Prostate gland (tissue), 2 donors: Measurements from ENCODE around the gene LTBP3. TPM values are rescaled to one million over a fixed set of nuclear protein-coding genes. Genes with fewer than 3 reads are reported as not detected.

Experiments used
- DNase-seq: peaks from one replicate; pipeline ENCODE4 v3.0.0-alpha.2; 2019; ENCODE audit warnings: low spot score
- H3K27ac ChIP-seq, 2 donors: fragments of 200-600 bp; sonication (generic); 2 replicates each; pipeline ENCODE4 v1.5.1; 2017 to 2019
- H3K27me3 ChIP-seq: fragments of 200-600 bp; sonication (generic); replicated peaks from 2 replicates; pipeline ENCODE4 v1.5.1; 2019; ENCODE audit not compliant: insufficient read depth
- H3K36me3 ChIP-seq, 2 donors: fragments of 200-600 bp; sonication (generic); 1 replicate in 1 of 2; 2 replicates in 1 of 2; pipeline versions ENCODE4 v1.5.1 to v1.8.1; 2017 to 2019
- H3K4me1 ChIP-seq: fragments of 200-600 bp; sonication (generic); replicated peaks from 2 replicates; pipeline ENCODE4 v1.5.1; 2019
- H3K4me3 ChIP-seq, 2 donors: fragments of 200-600 bp; sonication (generic); 2 replicates each; pipeline ENCODE4 v1.5.1; 2017 to 2019
- H3K9me3 ChIP-seq: fragments of 200-600 bp; sonication (generic); 2 replicates; pipeline ENCODE4 v1.5.1; 2017
- POLR2A ChIP-seq: fragments of 450-650 bp; IDR thresholded peaks from one replicate; pipeline ENCODE4 v1.6.1; 2016; ENCODE audit warnings: antibody characterized with exemption, mild to moderate bottlenecking
- POLR2AphosphoS5 ChIP-seq: sonication (generic); formaldehyde crosslinking; IDR thresholded peaks from one replicate; pipeline ENCODE4 v1.6.1; 2017; ENCODE audit warnings: antibody characterized with exemption
- WGBS: methylation state at CpG from one replicate; pipeline ENCODE4 v1.1.5; 2018; 5-methylcytosine and 5-hydroxymethylcytosine counted together
- intact Hi-C: fragments of 100-400 bp; cut with DNase I; formaldehyde crosslinking; loops from one replicate; pipeline ENCODE4 v1.14.2; 2022
- total RNA-seq, 2 donors: library from RNA; depleted of rRNA; stranded (reverse); fragments of >200 nt; gene quantifications; one replicate each; pipeline ENCODE4 v1.1.0, GENCODE V29; 2016
- TF ChIP-seq, protein P1 (sequence below), 4 experiments: fragments of 200-600 bp in 2 of 4; fragments of 450-650 bp in 2 of 4; sonication (generic) in 2 of 4; IDR thresholded peaks; 1 replicate in 3 of 4; 2 replicates in 1 of 4; pipeline ENCODE4 v1.5.1; 2016 to 2019; ENCODE audit warnings: antibody characterized with exemption in 4 of 4, mild to moderate bottlenecking in 2 of 4, moderate library complexity in 2 of 4

The LTBP3 gene
- total RNA-seq, 2 donors from 2014 or later, result 220 to 234 TPM

DNA sequence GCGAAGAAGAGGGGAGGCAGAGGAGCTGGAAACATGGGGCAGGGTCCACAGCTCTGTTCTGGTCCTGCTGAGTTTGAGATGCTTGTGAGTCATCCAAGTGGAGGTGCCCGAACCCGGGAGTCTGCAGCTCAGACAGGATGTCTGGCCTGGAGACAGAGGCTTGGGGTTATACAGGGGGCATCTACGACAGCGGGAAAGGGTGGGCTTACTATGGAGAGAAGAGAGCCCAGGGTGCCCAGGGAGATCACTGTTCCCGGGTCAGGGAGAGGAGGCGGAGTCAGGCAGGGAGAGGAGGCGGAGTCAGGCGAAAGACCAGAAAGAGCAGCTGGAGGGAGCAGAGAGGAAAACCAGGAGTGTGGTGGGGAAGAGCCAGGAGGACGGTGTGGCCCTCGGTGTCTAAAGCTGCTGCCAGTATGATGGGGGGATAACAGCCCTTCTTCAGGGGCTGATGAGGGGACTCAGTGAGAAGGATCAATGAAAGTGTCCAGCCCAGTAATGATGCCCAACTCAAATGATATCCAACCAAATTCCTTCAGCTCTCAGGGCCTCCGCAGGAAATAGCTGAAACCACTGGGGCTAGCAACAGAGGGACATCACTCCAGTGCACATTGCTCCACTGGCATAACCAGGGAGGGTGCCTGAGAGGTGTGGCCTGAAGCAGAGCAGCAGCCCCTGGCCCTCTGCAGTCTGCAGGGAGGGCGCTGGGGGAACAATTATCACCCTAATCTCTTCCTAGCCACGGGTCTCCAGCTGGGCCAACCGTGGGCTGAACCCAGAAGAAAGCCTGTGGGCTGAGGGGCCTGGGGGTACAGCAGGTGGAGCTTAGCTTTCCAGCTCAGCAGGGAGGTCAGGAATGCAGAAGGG lies 2.6 kb upstream of the LTBP3 start:
- Histone ChIP-seq H3K9me3 (no peaks in the 10 kb centered on the region), H3K4me1 (peaks cover 13% of the 10 kb centered on the region), H3K27ac (peak overlapping the region; percentile 88 to 93), H3K4me3 (no peak overlapping the region), H3K27me3 (no peaks in the 10 kb centered on the region), H3K36me3 (no peaks in the 10 kb centered on the region)
- 27% methylated on average over 15 of the region's 15 CpGs for WGBS
- DNase-seq, result no peak
- intact Hi-C loops, result no loop called here
- TF ChIP-seq, protein P1, sequence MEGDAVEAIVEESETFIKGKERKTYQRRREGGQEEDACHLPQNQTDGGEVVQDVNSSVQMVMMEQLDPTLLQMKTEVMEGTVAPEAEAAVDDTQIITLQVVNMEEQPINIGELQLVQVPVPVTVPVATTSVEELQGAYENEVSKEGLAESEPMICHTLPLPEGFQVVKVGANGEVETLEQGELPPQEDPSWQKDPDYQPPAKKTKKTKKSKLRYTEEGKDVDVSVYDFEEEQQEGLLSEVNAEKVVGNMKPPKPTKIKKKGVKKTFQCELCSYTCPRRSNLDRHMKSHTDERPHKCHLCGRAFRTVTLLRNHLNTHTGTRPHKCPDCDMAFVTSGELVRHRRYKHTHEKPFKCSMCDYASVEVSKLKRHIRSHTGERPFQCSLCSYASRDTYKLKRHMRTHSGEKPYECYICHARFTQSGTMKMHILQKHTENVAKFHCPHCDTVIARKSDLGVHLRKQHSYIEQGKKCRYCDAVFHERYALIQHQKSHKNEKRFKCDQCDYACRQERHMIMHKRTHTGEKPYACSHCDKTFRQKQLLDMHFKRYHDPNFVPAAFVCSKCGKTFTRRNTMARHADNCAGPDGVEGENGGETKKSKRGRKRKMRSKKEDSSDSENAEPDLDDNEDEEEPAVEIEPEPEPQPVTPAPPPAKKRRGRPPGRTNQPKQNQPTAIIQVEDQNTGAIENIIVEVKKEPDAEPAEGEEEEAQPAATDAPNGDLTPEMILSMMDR (IDR thresholded peaks at IDR 0.05), result no peak
- TF ChIP-seq POLR2AphosphoS5 (no peak), POLR2A (no peak)

DNA sequence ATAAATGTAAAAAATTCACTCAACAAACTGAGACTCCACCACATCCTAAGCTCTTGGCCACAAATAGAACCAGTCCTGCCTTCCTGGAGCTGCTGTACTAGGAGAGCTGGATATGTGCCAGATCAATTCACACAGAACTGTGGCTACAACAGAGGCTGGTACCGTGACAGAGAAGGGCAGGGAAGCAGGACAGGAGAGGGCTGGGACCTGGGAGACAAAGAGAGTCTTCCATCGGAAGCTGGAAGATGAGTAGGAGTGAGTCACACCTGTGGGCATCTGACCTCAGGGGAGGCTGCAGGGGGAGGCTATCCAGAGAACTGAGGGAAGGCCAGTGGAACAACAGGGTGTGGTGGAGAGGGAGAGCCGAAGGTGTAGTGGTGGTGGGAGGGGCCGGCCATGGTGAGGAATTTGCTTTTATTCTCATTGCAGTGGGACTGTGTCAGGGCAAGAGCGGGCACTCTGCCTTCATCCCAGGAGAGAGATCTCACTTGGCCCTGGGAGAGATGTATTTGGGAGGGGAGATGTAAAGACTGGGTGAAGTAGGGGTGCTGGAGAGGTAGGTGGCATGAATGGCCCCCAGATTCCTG lies 1.9 kb upstream of the LTBP3 start:
- Histone ChIP-seq H3K4me1 (peaks cover 13% of the 10 kb centered on the region), H3K36me3 (no peaks in the 10 kb centered on the region), H3K4me3 (no peak overlapping the region), H3K27me3 (no peaks in the 10 kb centered on the region), H3K27ac (peak overlapping the region; percentile 88 to 93), H3K9me3 (no peaks in the 10 kb centered on the region)
- intact Hi-C loops, result no loop called here
- 31% methylated on average over 5 of the region's 5 CpGs for WGBS
- TF ChIP-seq POLR2A, result no peak
- TF ChIP-seq, protein P1 (IDR thresholded peaks at IDR 0.05), result no peak
- TF ChIP-seq POLR2AphosphoS5, result peak; percentile 33
- no peak for DNase-seq

DNA sequence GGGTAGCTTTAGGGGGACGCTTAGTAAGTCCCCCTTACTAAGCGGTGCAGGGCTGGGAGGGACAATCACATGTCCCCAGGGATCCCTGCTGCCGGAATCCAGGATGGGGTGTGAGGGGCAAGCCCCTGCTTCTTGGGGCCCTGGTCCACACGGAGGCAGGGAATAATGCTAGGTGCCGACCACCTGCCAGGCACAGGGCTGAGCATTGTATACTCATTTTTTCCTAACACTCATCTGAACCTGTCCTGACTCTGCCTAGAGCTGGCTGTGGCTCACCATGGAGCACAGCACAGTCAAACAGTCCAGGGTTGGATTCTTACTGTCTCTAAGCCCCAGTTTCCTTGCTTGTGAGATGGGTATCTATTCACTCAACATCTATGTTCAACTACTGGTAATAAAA lies 1.4 kb upstream of the LTBP3 start:
- Histone ChIP-seq H3K4me3 (no peak overlapping the region), H3K9me3 (no peaks in the 10 kb centered on the region), H3K4me1 (peaks cover 13% of the 10 kb centered on the region), H3K36me3 (no peaks in the 10 kb centered on the region), H3K27ac (peak overlapping the region; percentile 88 to 93), H3K27me3 (no peaks in the 10 kb centered on the region)
- DNase-seq, result no peak
- 73% methylated on average over 5 of the region's 5 CpGs for WGBS
- TF ChIP-seq POLR2A, result no peak
- TF ChIP-seq, protein P1 (IDR thresholded peaks at IDR 0.05), result no peak
- no peak for TF ChIP-seq POLR2AphosphoS5
- intact Hi-C loops, result no loop called here

DNA sequence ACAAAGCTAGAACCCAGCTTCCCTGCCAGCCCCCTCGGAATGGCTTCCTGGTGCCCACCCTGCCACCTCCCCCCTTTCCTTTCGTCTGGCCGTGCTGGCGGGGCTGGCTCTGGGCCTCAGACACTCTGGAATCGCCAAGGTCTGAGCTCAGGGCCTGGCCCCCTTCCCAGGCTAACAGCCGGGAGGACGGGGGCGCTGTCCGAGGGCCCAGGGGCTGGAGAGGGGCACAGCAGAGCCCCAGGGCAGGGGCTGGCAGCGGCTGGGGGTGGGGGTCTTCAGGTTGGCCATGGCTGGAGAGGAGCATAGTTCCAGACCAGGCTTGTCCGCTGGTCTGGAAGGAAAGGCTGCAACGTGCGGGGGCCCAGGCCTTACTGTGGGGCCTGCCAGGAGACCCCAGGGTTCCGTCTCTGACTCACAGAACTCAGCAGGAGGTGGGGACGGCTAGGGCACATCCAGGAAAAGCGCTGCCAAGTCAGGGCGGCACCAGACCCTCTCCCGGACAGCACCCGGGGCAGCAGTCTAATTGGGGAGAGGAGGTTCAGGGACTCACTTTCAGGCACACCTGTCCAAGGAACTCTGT lies 861 bp upstream of the LTBP3 start:
- no peak for DNase-seq
- intact Hi-C loops, result no loop called here
- peaks cover 13% of the 10 kb centered on the region for H3K4me1 ChIP-seq
- no peaks in the 10 kb centered on the region for H3K9me3 ChIP-seq
- no peaks in the 10 kb centered on the region for H3K27me3 ChIP-seq
- TF ChIP-seq, protein P1 (IDR thresholded peaks at IDR 0.05), result no peak
- peak; percentile 3 for TF ChIP-seq POLR2AphosphoS5
- WGBS, result 21% methylated on average over 19 of the region's 19 CpGs
- peak overlapping the region; percentile 59 to 61 for H3K4me3 ChIP-seq
- no peaks in the 10 kb centered on the region for H3K36me3 ChIP-seq
- peak overlapping the region; percentile 88 to 93 for H3K27ac ChIP-seq
